SJSA1 (cell line): ENCODE measurements around the gene GNAO1. TPM values are rescaled to one million over a fixed set of nuclear protein-coding genes. Genes with fewer than 3 reads are reported as not detected.

Experiments used
- DNase-seq, 2 experiments: peaks; one replicate each; pipeline ENCODE4 v3.0.0-alpha.2; 2015 to 2020; ENCODE audit warnings: low spot score in 2 of 2, low read depth in 1 of 2
- H3K27ac ChIP-seq: fragments of 250-450 bp; sonication (Bioruptor Pico); 2 replicates; pipeline ENCODE4 v1.5.1; 2020; ENCODE audit warnings: mild to moderate bottlenecking, moderate library complexity
- H3K27me3 ChIP-seq: fragments of 250-450 bp; sonication (Bioruptor Pico); replicated peaks from 2 replicates; pipeline ENCODE4 v1.5.1; 2020; ENCODE audit warnings: mild to moderate bottlenecking, moderate library complexity
- H3K36me3 ChIP-seq: fragments of 250-450 bp; sonication (Bioruptor Pico); 2 replicates; pipeline ENCODE4 v1.5.1; 2020; ENCODE audit warnings: mild to moderate bottlenecking
- H3K4me1 ChIP-seq: fragments of 250-450 bp; sonication (Bioruptor Pico); replicated peaks from 2 replicates; pipeline ENCODE4 v1.6.1; 2021; ENCODE audit warnings: mild to moderate bottlenecking
- H3K4me3 ChIP-seq: fragments of 250-450 bp; sonication (Bioruptor Pico); 2 replicates; pipeline ENCODE4 v1.5.1; 2020; ENCODE audit warnings: mild to moderate bottlenecking
- H3K9me3 ChIP-seq: fragments of 250-450 bp; sonication (Bioruptor Pico); replicated peaks from 2 replicates; pipeline ENCODE4 v1.5.1; 2020; ENCODE audit warnings: mild to moderate bottlenecking
- total RNA-seq: library from RNA; depleted of rRNA; stranded (reverse); fragments of >200 nt; shearing (Covaris generic); gene quantifications from 2 replicates; pipeline ENCODE4 v1.2.3, GENCODE V29; 2014; rRNA removed

GNAO1 gene
- 5.1 and 8.5 TPM in 2 replicates for total RNA-seq

GRCh38 chr16:56191156-56191815 lies at the start of gene GNAO1:
Gene GNAO1, plus strand, starts transcription at chr16:56191489. Its CDS starts 747 bp downstream, at chr16:56192236.
- Histone ChIP-seq H3K27ac (peak within 1 kb of the TSS; percentile 76), H3K27me3 (peaks cover 22% of the 10 kb centered on the region)
- peak; percentile 75 to 82 for DNase-seq

GRCh38 chr16:56143666-56144065 lies 47.6 kb upstream of the GNAO1 start:
- H3K27me3 ChIP-seq, result no peaks in the 10 kb centered on the region; the same call in 1 of the 2 replicates
- DNase-seq, result no peak
- no peaks in the 10 kb centered on the region for H3K9me3 ChIP-seq

More at GRCh38 chr16:56191156-56191815, at the start of gene GNAO1:
- Histone ChIP-seq H3K36me3 (no peaks in the 10 kb centered on the region), H3K9me3 (no peaks in the 10 kb centered on the region), H3K4me1 (peaks cover 18% of the 10 kb centered on the region), H3K4me3 (peak within 1 kb of the TSS; percentile 55)

GRCh38 chr16:56145369-56145768 lies 45.9 kb upstream of the GNAO1 start:
- no peaks in the 10 kb centered on the region for H3K4me1 ChIP-seq
- H3K4me3 ChIP-seq, result no peak overlapping the region
- H3K27me3 ChIP-seq, result no peaks in the 10 kb centered on the region; the same call in 1 of the 2 replicates
- H3K27ac ChIP-seq, result no peak overlapping the region
- DNase-seq, result no peak
- H3K36me3 ChIP-seq, result no peaks in the 10 kb centered on the region
- no peaks in the 10 kb centered on the region for H3K9me3 ChIP-seq

More at GRCh38 chr16:56143666-56144065, 47.6 kb upstream of the GNAO1 start:
- H3K4me1 ChIP-seq, result no peaks in the 10 kb centered on the region
- no peak overlapping the region for H3K27ac ChIP-seq
- H3K36me3 ChIP-seq, result no peaks in the 10 kb centered on the region
- no peak overlapping the region for H3K4me3 ChIP-seq

GRCh38 chr16:56151621-56152020 lies 39.7 kb upstream of the GNAO1 start:
- DNase-seq, result no peak
- Histone ChIP-seq H3K27ac (no peak overlapping the region), H3K36me3 (no peaks in the 10 kb centered on the region), H3K9me3 (no peaks in the 10 kb centered on the region), H3K27me3 (no peaks in the 10 kb centered on the region), H3K4me1 (no peaks in the 10 kb centered on the region), H3K4me3 (no peak overlapping the region)

GRCh38 chr16:56161658-56162057 lies 29.6 kb upstream of the GNAO1 start:
- Histone ChIP-seq H3K9me3 (no peaks in the 10 kb centered on the region), H3K4me1 (no peaks in the 10 kb centered on the region), H3K4me3 (no peak overlapping the region), H3K27me3 (no peaks in the 10 kb centered on the region), H3K27ac (no peak overlapping the region), H3K36me3 (no peaks in the 10 kb centered on the region)
- DNase-seq, result no peak

- Histone ChIP-seq H3K27ac (no peak overlapping the region), H3K27me3 (no peaks in the 10 kb centered on the region), H3K4me3 (no peak overlapping the region), H3K9me3 (no peaks in the 10 kb centered on the region), H3K4me1 (no peaks in the 10 kb centered on the region), H3K36me3 (no peaks in the 10 kb centered on the region)
- no peak for DNase-seq
These were observed 28.2 kb upstream of the GNAO1 start for GRCh38 chr16:56163089-56163488.

GRCh38 chr16:56163938-56164337 lies 27.4 kb upstream of the GNAO1 start:
- Histone ChIP-seq H3K27me3 (no peaks in the 10 kb centered on the region), H3K27ac (no peak overlapping the region), H3K36me3 (no peaks in the 10 kb centered on the region), H3K4me1 (no peaks in the 10 kb centered on the region), H3K4me3 (no peak overlapping the region), H3K9me3 (no peaks in the 10 kb centered on the region)
- DNase-seq, result no peak

- Histone ChIP-seq H3K4me3 (no peak overlapping the region), H3K27ac (no peak overlapping the region), H3K36me3 (no peaks in the 10 kb centered on the region), H3K9me3 (no peaks in the 10 kb centered on the region), H3K4me1 (no peaks in the 10 kb centered on the region), H3K27me3 (no peaks in the 10 kb centered on the region)
- DNase-seq, result no peak
These were observed 26.7 kb upstream of the GNAO1 start for GRCh38 chr16:56164636-56165035.

- H3K4me1 ChIP-seq, result no peaks in the 10 kb centered on the region
- H3K27ac ChIP-seq, result no peak overlapping the region
- no peaks in the 10 kb centered on the region for H3K27me3 ChIP-seq
- DNase-seq, result no peak
- no peaks in the 10 kb centered on the region for H3K36me3 ChIP-seq
- H3K4me3 ChIP-seq, result no peak overlapping the region
- H3K9me3 ChIP-seq, result no peaks in the 10 kb centered on the region
These were observed 16.9 kb upstream of the GNAO1 start for GRCh38 chr16:56174411-56174810.

- no peak for DNase-seq
- Histone ChIP-seq H3K4me3 (no peak overlapping the region), H3K4me1 (no peaks in the 10 kb centered on the region), H3K36me3 (no peaks in the 10 kb centered on the region), H3K27me3 (no peaks in the 10 kb centered on the region), H3K9me3 (no peaks in the 10 kb centered on the region), H3K27ac (no peak overlapping the region)
These were observed 9.9 kb upstream of the GNAO1 start for GRCh38 chr16:56181401-56181800.

GRCh38 chr16:56183266-56183665 lies 8.0 kb upstream of the GNAO1 start:
- no peak for DNase-seq
- Histone ChIP-seq H3K27ac (no peak overlapping the region), H3K4me1 (no peaks in the 10 kb centered on the region), H3K27me3 (no peaks in the 10 kb centered on the region), H3K4me3 (no peak overlapping the region), H3K9me3 (no peaks in the 10 kb centered on the region), H3K36me3 (no peaks in the 10 kb centered on the region)

GRCh38 chr16:56190048-56190676 lies 1.1 kb upstream of the GNAO1 start:
- Histone ChIP-seq H3K36me3 (no peaks in the 10 kb centered on the region), H3K27ac (peak overlapping the region; percentile 76), H3K4me1 (peaks cover 18% of the 10 kb centered on the region), H3K4me3 (peak overlapping the region; percentile 55), H3K27me3 (peaks cover 19% of the 10 kb centered on the region), H3K9me3 (no peaks in the 10 kb centered on the region)
- DNase-seq, result peak in 1 of 2 experiments; percentile 67

- Histone ChIP-seq H3K4me1 (peaks cover 18% of the 10 kb centered on the region), H3K36me3 (no peaks in the 10 kb centered on the region), H3K9me3 (no peaks in the 10 kb centered on the region), H3K4me3 (peak overlapping the region; percentile 55), H3K27me3 (peaks cover 22% of the 10 kb centered on the region), H3K27ac (peak overlapping the region; percentile 76)
- peak; percentile 41 to 72 for DNase-seq
These were observed 573 bp upstream of the GNAO1 start for GRCh38 chr16:56190677-56191155.

GRCh38 chr16:56191835-56192634 lies 746 bp downstream of the GNAO1 start:
- peaks cover 22% of the 10 kb centered on the region for H3K27me3 ChIP-seq
- no peaks in the 10 kb centered on the region for H3K9me3 ChIP-seq
- no peak overlapping the region for H3K27ac ChIP-seq
- H3K4me3 ChIP-seq, result peak overlapping the region; percentile 55
- DNase-seq, result no peak
- H3K4me1 ChIP-seq, result peaks cover 18% of the 10 kb centered on the region
- H3K36me3 ChIP-seq, result no peaks in the 10 kb centered on the region
